ENCODE measurements around the gene KIF19. TPM values are rescaled to one million over a fixed set of nuclear protein-coding genes. Genes with fewer than 3 reads are reported as not detected.

KIF19 gene
- total RNA-seq, 1 experiment from 2014 or later: not detected

DNA sequence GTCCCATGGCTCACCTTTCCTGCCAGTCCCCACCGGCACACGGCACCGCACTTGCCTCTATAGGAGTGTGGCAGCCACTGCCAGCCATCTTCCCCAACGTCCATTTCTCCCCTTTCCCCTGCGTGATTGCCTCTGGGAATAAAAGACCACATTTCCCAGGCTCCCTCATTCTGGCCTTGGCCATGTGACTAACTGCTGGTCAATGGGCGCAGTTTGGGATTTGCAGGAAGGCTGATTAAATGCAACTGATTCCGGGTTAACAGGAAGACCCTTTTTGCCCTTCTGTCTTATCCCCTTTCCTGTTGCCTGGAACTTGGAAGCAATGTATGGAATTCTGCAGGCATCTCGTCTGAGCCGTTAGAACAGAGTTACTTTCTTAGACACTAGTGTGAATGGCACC lies 32.7 kb downstream of the KIF19 start:
- in situ Hi-C loops (cut with HindIII; ENCODE audit: low pct_unique_long_range_greater_than_20kb, low sequenced_read_pairs): no loop called here
- ATAC-seq (no peak), DNase-seq (ENCODE audit: low read depth, low spot score) (no peak)
- Histone ChIP-seq H3K36me3 (ENCODE audit: control insufficient read depth, insufficient read depth, low read length) (no peaks in the 10 kb centered on the region), H3K27me3 (ENCODE audit: control insufficient read depth, insufficient read depth, low read length) (peaks cover 3% of the 10 kb centered on the region), H3K4me1 (ENCODE audit: control insufficient read depth, insufficient read depth, low read length) (no peaks in the 10 kb centered on the region), H3K4me3 (ENCODE audit: low read depth in 2 of 2, low read length in 2 of 2) (no peak overlapping the region), H3K9me3 (ENCODE audit: control insufficient read depth, insufficient read depth, low read depth, low read length) (no peaks in the 10 kb centered on the region), H3K27ac (ENCODE audit: low read length) (no peak overlapping the region)
- TF ChIP-seq POLR2AphosphoS5 (IDR thresholded peaks at IDR 0.05; ENCODE audit: low read depth, low read length): no peak
- TF ChIP-seq, protein P1, sequence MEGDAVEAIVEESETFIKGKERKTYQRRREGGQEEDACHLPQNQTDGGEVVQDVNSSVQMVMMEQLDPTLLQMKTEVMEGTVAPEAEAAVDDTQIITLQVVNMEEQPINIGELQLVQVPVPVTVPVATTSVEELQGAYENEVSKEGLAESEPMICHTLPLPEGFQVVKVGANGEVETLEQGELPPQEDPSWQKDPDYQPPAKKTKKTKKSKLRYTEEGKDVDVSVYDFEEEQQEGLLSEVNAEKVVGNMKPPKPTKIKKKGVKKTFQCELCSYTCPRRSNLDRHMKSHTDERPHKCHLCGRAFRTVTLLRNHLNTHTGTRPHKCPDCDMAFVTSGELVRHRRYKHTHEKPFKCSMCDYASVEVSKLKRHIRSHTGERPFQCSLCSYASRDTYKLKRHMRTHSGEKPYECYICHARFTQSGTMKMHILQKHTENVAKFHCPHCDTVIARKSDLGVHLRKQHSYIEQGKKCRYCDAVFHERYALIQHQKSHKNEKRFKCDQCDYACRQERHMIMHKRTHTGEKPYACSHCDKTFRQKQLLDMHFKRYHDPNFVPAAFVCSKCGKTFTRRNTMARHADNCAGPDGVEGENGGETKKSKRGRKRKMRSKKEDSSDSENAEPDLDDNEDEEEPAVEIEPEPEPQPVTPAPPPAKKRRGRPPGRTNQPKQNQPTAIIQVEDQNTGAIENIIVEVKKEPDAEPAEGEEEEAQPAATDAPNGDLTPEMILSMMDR (IDR thresholded peaks at IDR 0.05): no peak
- TF ChIP-seq, protein P2, sequence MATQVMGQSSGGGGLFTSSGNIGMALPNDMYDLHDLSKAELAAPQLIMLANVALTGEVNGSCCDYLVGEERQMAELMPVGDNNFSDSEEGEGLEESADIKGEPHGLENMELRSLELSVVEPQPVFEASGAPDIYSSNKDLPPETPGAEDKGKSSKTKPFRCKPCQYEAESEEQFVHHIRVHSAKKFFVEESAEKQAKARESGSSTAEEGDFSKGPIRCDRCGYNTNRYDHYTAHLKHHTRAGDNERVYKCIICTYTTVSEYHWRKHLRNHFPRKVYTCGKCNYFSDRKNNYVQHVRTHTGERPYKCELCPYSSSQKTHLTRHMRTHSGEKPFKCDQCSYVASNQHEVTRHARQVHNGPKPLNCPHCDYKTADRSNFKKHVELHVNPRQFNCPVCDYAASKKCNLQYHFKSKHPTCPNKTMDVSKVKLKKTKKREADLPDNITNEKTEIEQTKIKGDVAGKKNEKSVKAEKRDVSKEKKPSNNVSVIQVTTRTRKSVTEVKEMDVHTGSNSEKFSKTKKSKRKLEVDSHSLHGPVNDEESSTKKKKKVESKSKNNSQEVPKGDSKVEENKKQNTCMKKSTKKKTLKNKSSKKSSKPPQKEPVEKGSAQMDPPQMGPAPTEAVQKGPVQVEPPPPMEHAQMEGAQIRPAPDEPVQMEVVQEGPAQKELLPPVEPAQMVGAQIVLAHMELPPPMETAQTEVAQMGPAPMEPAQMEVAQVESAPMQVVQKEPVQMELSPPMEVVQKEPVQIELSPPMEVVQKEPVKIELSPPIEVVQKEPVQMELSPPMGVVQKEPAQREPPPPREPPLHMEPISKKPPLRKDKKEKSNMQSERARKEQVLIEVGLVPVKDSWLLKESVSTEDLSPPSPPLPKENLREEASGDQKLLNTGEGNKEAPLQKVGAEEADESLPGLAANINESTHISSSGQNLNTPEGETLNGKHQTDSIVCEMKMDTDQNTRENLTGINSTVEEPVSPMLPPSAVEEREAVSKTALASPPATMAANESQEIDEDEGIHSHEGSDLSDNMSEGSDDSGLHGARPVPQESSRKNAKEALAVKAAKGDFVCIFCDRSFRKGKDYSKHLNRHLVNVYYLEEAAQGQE (IDR thresholded peaks at IDR 0.05; ENCODE audit: insufficient read depth in 1 of 2, low read depth in 2 of 2, low read length in 1 of 2): no peak
- TF ChIP-seq SIN3A (IDR thresholded peaks at IDR 0.05; ENCODE audit: borderline replicate concordance, insufficient read depth, low read depth, low read length): no peak
- no peak for TF ChIP-seq TCF7L2 (IDR thresholded peaks at IDR 0.05; ENCODE audit: low read depth, low read length)
- CTCF ChIA-PET: interaction anchor here (0.9 kb wide), 1 partner anchor 9 kb away, joined by 3 read pairs; no protein-coding TSS in a partner anchor
- POLR2A ChIA-PET: no interaction called here
- no TSS peak for BruUV-seq (replicated peaks)
- intact Hi-C loops (cut with micrococcal nuclease; ENCODE audit: unreplicated experiment): no loop called here

DNA sequence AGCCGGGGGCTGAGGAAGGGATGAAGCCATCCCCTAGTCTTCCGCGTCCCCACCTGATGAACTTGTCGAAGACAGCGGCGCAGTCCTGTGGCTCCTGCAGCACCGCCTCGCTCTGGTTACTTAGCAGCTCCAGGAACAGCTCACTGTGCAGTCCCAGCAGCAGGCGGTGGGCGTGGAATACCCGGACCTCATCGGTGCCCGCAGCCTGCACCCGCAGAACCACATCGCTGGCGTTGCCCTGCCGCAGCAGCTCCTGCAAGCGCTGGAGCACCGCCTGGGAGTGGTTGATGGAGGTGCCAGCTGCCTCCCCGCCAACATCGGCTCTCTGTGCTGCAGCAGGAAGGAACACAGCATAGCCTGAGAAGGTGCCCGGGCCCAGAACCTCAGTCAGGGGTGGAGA lies 33.9 kb downstream of the KIF19 start:
- TF ChIP-seq SIN3A (IDR thresholded peaks at IDR 0.05; ENCODE audit: borderline replicate concordance, insufficient read depth, low read depth, low read length) (no peak), POLR2AphosphoS5 (IDR thresholded peaks at IDR 0.05; ENCODE audit: low read depth, low read length) (no peak), TCF7L2 (IDR thresholded peaks at IDR 0.05; ENCODE audit: low read depth, low read length) (no peak)
- TF ChIP-seq, protein P2 (IDR thresholded peaks at IDR 0.05; ENCODE audit: insufficient read depth in 1 of 2, low read depth in 2 of 2, low read length in 1 of 2): no peak
- TF ChIP-seq, protein P1 (IDR thresholded peaks at IDR 0.05): no peak
- BruUV-seq (replicated peaks): no TSS peak
- H3K36me3 ChIP-seq (ENCODE audit: control insufficient read depth, insufficient read depth, low read length): no peaks in the 10 kb centered on the region
- no peak overlapping the region for H3K4me3 ChIP-seq (ENCODE audit: low read depth in 2 of 2, low read length in 2 of 2)
- no peaks in the 10 kb centered on the region; the same call in 1 of the 2 replicates for H3K27me3 ChIP-seq (ENCODE audit: control insufficient read depth, insufficient read depth, low read length)
- H3K9me3 ChIP-seq (ENCODE audit: control insufficient read depth, insufficient read depth, low read depth, low read length): no peaks in the 10 kb centered on the region
- ChIA-PET CTCF (interaction anchor here (0.6 to 1.9 kb wide), 2 partner anchors 10 to 54 kb away, joined by 3 to 9 read pairs; no protein-coding TSS in a partner anchor), POLR2A (no interaction called here)
- no peaks in the 10 kb centered on the region for H3K4me1 ChIP-seq (ENCODE audit: control insufficient read depth, insufficient read depth, low read length)
- in situ Hi-C loops (cut with HindIII; ENCODE audit: low pct_unique_long_range_greater_than_20kb, low sequenced_read_pairs) (no loop called here), intact Hi-C loops (cut with micrococcal nuclease; ENCODE audit: unreplicated experiment) (no loop called here)
- ATAC-seq (no peak), DNase-seq (ENCODE audit: low read depth, low spot score) (no peak)
- no peak overlapping the region for H3K27ac ChIP-seq (ENCODE audit: low read length)
